8988T (cell line): Measurements from ENCODE around the gene ILKAP.

Experiments
- DNase-seq: peaks from one replicate; pipeline ENCODE4 v3.0.0; 2011

ILKAP gene

DNA sequence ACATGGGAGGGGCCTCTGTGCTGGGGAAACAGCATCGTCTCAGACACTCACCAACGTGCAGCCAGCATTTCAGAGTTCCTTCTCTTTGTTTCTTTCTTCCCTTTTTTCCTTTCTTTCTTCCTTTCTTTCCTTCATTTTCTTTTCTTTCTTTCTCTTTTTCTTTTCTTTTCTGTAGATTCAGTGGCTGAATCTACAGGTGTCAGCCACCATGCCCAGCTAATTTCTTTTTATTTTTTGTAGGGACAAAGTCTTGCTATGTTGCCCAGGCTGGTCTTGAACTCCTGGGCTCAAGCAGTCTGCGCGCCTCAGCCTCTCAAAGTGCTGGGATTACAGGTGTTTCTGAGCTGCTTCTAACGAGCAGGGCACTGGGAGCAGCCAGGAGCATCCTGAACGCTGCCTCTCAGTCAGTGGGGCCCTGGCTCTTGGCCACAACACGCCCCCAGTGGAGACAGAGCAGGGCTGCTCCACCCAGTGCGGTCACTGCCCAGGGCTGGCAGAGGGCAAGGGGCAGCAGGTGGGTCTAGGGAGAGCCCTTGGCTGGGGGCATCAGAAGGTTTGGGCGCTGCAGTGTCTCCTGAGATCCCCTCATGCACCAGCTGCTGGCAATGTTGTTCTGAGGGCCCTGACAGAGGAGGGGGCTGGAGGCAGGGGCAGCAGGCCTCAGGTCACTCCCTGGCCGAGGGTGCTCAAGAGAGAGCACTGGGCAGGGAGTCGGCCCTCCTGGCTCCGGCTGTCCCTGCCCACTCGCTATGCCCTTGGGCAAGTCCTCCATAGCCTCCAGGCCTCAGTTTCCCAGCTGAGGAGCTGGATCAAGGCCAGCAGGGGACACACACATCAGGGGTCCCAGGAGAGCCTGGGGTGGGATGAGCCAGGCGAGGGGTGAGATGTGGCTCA is 69.7 kb downstream of the ILKAP start:
- peak; percentile 74 for DNase-seq

DNA sequence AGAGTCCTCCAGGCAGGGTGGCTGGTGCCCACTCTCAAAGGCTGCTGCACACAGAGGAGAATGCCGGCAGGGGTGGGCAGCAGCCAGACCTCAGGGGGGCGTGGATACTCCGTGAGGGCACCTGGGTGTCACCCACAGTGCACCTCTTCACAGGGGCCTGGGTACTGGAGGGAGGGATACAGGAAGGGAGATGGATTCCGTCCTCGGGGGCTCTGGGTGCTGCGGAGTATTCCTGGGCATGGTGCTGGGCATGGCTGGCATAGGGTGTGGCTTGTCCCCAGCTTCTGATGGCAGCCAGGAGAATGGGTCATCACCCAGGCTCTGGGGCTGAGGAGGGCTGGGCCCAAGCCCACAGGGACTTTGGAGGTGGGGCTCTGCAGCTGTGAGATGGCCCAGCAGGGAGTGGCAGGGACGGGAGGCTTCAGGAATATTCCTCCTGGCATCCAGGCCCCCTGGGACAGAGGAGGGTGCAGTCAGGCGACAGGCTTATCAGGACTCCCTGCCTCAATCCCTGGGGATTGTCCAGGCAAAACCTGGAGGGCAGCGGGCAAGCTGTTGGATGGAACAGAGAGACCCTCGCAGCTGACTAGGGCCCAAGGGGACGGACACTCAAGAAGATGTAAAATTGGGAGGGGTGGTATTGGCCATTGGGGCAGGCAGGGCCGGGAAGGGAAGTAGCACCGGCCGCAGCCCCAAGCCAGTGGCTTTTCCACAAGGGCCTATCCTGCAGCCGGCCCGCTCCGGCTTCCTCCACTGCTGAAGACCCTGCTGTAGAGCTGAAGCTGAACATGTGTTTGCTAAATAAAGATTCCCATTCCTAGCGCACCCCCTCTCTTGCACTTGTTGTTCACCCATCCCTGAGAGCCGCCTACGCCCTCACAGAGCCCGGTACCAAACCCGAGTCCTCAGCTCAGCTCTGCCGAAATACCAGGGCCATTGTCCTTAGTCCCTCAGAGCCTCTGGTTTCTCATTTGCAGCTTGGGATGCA is 70.7 kb downstream of the ILKAP start:
- DNase-seq = no peak

DNA sequence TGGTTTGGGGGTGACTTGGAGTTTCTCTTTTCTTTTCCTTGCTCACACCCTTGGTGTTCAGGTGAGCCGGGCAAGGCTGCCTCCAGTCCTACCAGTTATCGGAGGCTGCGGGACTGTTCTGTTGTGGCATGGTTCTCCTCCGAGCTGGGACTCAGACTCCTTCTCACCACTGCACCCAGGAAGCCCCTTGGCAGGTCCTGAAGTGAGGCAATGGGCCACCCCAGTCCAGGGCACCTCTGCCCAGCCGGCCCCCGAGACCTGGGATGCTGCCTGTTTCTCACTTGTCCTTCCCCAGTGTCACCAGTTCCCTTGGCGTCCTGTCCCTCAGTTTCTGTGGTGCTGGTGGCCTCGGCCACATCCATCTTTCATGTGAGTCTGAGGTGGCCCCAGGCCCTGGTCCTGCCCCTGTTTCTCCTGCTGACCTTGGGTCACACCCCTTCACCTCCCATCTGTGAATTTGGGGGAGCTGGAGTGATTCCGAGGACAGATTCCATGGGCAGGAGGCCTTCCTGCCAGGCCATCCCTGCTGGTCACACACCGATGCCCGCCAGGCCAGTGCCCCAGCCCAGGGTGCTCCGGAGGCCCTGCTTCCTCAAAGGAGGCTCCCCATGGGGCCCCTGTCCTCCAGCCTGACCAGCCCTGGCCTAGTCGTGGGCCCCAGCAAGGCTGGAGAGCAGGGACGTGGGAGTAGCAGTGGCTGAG is 71.6 kb downstream of the ILKAP start:
- no peak for DNase-seq

DNA sequence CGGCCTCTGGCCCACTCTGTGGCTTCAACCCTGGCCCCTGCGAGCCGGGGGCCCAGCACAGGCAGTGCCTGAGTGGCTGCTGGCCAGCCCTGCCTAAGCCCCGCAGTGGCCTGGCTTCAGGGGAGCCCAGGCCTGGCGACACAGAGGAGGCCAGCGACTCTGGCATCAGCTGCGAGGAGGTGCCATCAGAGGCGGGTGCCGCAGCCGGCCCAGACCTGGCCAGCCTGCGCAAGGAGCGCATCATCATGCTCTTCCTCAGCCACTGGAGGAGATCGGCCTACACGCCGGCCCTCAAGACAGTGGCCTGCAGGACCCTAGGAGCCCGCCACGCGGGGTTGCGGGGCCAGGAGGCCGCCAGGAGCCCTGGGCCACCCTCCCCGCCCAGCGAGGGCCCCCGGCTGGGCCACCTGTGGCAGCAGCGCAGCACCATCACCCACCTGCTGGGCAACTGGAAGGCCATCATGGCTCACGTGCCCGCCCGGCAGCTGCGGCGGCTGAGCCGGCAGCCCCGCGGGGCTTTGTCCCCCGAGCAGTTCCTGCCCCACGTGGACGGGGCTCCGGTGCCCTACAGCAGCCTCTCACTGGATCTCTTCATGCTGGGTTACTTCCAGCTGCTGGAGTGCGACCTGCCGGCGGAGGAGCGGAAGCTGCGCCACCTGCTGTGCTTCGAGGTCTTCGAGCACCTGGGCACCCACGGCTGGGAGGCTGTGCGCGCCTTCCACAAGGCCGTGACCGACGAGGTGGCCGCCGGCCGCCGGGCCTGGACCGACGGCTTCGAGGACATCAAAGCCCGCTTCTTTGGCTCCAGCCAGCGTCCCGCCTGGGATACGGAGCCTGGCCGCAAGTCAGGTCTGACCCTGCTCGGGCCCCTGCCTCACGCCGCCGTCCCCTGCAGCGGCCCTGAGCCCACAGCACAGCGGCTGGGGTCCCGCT is 72.5 kb downstream of the ILKAP start:
- DNase-seq = no peak

DNA sequence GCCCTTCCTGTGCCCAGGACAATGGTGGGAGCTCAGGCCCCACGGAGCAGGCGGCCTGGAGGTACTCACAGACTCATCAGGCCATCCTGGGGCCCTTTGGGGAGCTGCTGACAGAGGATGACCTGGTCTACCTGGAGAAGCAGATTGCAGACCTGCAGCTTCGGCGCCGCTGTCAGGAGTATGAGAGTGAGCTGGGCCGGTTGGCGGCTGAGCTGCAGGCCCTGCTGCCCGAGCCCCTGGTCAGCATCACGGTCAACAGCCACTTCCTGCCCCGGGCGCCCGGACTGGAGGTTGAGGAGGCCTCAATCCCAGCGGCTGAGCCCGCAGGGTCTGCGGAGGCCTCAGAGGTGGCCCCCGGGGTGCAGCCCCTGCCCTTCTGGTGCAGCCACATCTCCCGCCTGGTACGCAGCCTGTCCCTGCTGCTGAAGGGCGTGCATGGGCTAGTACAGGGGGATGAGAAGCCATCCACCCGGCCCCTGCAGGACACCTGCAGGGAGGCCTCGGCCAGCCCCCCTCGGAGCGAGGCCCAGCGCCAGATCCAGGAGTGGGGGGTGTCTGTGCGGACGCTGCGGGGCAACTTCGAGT is 73.3 kb downstream of the ILKAP start:
- no peak for DNase-seq

DNA sequence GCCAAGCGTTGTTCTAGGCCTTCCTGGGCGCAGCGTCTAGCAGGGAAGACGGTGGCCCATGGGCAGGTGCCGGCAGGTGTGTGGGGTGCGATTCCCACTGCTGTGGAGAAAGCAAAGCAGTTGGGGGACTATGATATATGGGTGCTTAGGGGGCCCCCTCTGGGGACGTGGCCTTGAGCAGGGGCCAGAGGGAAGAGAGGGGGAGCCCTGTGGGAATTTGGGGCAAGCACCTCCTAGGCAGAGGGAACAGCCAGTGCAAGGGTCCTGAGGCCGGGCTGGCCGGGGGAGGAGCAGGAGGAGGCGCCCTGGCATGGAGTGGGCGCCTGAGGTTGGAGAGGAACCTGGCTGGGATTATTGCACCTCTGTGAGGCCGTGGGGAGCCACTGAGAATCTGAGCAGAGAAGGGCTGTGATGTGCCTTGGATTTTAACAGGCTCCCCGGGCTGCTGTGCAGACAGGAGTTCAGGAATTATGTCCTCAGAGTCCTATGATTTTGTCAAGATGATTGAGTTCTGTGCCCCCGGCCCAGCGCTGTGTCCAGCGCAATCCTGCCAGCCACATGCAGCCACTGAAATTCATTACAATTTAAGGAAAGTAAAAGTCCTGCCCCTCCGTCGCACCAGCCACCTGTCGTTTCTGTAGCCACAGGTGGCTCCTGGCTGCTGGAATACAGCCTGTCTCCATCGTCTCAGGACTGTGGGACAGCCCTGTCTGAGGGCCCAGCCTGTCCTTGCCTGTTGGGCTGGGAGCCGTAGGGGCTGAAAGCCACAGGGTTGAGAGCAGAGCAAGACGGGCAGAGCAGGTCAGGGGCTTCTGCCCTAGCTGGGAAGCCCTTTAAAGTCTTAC is 74.1 kb downstream of the ILKAP start:
- no peak for DNase-seq

DNA sequence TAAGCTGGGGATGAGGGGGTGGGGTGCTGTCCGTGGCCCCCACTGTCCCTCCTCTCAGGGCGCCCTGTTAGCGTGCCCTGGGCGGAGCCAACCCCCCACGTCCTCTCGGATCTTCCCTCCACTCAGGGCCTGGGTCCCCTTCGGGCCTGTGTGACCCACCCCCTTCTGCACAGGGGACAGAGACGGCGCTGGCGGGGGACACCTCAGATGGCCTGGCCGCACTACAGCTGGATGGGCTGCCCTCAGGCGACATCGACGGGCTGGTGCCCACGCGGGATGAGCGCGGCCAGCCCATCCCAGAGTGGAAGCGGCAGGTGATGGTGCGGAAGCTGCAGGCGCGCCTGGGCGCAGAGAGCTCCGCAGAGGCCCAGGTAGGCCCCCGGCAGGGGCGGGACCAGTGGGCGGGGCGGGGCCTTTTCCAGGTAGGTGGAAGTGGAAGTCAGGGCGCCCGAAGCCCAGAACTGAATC is 74.9 kb downstream of the ILKAP start:
- DNase-seq = no peak

DNA sequence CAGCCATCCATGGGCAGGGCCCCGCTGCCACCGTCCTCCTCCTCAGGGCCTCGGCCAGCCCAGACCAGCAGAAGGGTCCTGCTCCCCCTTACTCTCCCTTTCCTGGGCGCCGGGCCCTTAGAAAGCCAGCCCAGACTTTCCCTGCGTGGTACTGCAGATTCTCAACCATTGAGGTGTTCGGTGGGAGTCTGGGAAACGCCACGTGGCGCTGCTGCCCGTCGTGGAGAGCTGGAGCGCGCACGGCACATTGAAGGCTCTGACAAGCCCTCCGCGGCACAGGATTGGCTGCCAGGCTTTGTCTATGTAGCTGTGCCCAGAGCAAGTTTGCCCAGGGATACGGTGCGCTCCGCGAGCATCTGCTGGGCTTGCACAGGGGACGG is 75.4 kb downstream of the ILKAP start:
- DNase-seq = no peak

DNA sequence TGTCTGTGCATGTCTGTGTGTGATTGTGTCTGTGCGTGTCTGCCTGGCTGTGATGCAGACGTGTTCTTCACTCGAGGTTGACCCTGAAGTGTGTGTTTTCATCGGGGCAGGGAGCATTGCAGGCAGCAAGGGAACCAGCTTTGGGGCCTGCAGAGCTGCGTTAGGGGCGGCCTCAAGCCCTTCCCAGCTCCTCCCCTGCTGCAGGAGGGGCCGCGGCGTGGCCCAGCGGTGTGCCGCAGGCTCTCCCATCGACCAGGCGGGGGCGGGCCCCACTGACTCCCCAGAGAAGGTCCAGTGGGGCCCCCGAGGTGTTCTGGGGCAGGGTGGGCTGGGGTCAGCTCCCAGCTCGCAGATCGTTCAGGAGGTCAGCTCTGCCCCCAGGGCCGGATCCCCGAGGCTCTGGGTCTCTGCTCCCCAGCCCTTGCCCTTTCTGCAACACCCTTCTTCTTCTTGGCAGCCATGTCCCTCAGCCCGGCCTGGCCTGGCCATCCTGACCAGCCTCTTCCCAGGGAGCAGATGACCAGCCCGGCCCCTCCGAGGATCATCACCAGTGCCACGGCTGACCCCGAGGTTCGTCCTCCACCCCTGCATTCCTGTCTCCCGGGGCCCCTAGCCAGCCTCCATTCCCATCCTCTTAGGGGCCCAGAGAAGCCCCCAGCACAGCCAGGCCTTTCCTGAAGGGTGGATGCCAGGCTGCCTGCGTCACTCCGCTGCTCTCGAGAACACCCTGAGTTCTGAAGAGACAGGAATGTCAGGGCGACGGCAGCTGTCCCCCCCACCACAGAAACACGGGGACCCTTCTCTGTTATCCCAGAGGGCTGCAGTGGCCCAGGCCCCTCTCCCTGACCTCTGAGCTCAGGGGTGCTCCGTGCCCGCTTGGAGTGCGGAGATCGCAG is 76.1 kb downstream of the ILKAP start:
- no peak for DNase-seq

DNA sequence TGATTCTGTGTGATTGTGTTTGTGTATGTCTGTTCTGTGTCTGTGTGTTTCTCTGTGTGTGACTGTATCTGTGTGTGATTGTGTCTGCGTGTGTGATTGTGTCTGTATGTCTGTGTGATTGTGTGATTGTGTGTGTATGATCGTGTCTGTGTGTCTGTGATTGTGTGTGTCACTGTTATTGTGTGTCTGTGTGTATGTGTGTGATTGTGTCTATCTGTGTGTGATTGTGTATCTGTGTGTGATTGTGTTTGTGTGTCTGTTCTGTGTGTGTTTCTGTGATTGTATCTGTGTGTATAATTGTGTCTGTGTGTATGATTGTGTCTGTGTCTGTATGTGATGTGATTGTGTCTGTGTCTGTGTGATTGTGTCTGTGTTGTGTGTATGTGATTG is 76.7 kb downstream of the ILKAP start:
- no peak for DNase-seq

DNA sequence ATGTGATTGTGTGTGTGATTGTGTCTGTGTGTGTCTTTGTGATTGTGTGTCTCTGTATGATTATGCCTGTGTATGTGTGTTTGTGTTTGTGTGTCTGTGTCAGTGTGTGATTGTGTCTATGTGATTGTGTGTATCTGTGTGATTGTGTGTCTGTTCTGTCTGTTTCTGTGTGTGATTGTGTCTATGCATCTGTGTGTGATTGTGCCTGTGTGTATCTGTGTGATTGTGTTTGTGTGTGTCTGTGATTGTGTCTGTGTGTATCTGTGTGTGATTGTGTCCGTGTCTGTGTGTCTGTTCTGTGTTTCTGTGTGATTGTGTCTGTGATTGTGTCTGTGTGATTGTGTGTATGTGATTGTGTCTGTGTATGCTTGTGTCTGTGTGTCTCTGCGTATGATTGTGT is 77.2 kb downstream of the ILKAP start:
- no peak for DNase-seq

DNA sequence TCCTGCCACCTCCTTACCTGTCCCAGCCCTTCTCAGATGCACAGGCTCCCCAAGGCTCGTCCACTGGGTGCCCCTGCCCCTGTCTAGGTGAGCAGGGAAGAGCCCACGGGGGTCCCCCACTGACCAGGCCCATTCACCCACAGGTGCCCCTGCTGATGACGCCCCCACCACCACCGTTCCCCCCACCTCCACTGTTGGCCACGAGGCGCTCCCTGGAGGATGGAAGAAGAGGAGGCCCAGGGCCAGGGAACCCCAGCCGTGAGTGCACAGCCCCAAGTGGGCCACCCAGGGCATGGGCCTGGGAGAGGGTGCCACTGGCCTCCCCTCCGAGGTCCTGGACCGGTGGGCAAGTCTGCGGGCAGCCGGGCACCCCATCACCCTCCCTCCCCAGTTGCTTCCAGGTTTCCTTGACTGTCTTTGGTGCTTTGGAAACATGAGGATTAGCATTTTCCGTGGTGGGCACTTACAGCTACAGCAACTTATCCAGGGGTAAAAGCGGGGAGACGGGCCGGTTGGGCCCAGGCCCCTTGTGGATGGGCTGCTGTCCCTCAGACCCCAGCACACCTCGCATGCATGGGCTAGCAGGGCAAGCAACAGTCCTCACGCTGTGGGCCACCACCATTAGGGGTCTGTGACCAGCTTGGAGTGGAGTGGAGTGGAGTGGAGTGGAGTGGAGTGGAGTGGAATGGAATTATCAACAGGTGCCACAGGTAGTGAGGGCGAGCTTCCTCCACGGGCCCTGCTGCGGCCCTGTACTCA is 78.2 kb downstream of the ILKAP start:
- no peak for DNase-seq

DNA sequence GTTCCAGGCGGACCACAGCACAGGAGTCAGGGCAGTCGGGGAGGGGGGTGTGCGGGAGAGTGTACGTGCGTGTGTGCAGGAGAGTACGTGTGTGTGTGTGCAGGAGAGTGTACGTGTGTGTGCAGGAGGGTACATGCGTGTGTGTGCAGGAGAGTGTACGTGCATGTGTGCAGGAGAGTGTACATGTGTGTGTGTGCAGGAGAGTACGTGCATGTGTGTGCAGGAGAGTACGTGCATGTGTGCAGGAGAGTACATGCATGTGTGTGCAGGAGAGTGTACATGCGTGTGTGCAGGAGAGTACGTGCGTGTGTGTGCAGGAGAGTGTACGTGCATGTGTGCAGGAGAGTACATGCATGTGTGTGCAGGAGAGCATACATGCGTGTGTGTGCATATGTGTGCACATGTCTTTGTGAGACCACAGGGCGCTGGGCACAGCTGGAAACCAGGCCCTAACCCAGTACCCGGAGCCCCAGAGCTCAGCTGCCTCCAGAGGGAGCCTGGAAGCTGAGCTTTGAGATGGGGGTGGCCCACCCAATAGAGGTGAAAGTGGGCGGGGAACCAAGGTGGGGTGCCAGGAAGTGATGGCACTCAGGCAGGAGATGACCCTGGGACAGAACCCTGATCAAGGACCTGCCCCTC is 78.9 kb downstream of the ILKAP start:
- DNase-seq = no peak

DNA sequence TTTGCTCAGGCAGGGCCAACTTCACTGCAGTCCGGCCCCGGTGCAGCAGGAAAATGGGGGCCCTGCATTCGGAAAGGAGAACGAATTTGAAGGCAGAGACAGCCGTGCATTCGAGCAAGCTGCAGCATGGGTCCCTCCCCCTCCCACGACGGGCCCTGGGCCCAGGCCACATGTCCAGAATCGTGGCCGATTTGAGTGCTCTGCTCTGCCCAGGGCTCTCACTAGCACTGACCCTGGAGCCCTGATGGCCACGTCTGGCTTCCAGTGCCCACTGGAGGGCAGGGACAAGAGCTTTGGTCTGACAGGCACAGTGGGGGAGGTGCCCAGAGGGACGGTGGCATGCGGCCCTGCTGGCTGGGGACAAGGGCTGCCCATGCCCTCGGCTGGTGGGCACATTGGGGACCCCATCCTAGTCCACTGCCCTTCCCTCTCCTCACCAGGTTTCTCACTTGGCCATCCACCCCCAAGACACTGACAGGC is 79.5 kb downstream of the ILKAP start:
- no peak for DNase-seq

DNA sequence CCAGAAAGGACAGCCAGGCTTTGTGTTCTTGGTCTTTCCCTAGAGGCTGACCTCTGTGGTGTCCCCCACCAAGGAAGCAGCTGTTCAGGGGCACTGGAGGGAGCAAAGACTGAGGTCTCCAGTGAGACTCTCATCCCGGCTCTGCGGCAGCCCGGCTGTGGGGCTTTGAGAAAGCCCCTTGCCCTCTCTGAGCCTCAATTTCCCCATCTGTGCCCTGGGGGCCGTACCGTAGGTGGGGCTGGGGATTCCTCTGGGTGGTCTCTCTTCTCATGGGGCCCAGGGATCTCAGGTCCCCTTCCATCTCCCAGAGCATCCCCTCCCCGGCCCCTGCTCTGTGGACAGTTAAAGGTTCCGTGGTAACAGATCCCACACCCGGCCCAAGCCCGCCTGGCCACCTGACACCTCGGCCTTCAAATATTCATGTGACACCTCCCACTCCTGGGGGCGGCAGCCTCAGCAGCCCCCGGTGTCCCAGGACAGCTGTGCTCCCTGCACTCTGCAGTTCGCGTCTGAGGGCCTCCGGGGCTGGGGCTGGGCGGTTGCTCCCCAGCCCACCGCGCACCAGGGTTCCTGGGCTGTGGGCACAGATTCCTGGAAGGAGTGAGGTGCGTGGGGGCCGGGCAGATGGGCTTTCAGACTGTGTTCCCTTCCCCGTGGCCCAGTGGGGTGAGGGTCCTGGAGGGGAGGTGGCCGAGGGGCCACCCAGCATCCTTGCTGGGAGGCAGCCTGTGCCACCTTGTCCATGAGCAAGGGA is 80.1 kb downstream of the ILKAP start:
- no peak for DNase-seq

DNA sequence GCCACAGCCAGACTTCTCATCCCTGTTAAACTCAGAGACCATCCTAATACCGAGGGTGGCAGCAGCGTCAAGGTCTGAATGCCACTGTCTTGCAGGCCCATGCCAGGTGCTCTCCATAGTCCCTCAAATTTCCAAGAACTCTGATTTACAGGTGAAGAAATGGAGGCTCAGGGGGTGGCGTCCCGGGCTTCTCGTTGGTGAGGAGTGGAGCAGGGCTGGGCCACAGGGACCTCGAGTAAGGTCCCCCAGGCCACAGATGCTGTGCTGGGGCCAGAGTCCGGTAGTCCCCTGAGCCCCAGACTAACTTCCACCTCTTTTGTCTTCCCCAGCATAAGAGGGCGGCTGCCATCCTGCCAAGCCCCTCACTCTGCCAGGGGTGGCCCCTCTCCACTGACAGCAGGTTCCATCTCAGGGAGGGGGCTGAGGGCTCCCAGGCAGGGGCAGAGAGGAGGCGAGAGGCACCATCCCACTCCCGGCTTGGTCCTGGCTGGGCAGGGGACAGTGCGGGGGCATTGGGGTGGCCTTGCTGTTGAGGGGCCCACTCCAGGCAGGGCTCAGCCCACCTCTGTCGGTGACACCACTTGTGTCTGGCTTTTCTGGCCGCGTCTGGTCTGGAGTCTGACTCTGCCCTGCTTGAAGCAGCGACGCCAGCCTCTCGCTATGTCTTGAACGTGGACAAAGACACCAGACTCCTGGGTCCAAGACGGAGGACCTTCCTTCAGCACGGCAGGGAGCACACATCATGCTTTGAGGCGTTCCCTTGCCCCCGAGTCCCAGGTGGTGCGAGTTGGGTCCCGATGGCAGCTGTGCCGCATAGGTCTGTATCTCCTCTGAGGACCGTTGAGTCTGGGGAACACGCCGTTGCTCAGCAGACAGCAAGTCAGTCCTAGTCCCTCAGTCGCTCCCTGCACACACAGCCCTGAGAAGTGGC is 80.9 kb downstream of the ILKAP start:
- no peak for DNase-seq
